Neural cell (in vitro differentiated cells): ENCODE data around the gene MEN1.

ENCODE experiments used
- CTCF ChIP-seq: fragments of 450-650 bp; IDR thresholded peaks from 2 replicates; pipeline ENCODE4 v1.5.1; 2014; ENCODE audit warnings: antibody characterized with exemption, mild to moderate bottlenecking, moderate library complexity; ENCODE audit not compliant: poor library complexity, severe bottlenecking
- EP300 ChIP-seq: fragments of 450-650 bp; conservative IDR thresholded peaks from 2 replicates; pipeline ENCODE4 v1.6.1; 2014; ENCODE audit warnings: antibody characterized with exemption, mild to moderate bottlenecking, moderate library complexity; ENCODE audit not compliant: poor library complexity, severe bottlenecking
- MXI1 ChIP-seq: fragments of 450-650 bp; conservative IDR thresholded peaks from 2 replicates; pipeline ENCODE4 v1.6.1; 2014; ENCODE audit warnings: antibody characterized with exemption, mild to moderate bottlenecking; ENCODE audit not compliant: poor library complexity, severe bottlenecking
- POLR2AphosphoS5 ChIP-seq: IDR thresholded peaks from 2 replicates; pipeline ENCODE4 v1.6.1; 2012
- REST ChIP-seq: IDR thresholded peaks from 2 replicates; pipeline ENCODE4 v1.6.1; 2012; ENCODE audit warnings: borderline replicate concordance
- TAF1 ChIP-seq: IDR thresholded peaks from 2 replicates; pipeline ENCODE4 v1.6.1; 2012; ENCODE audit warnings: low read depth

GRCh38 chr11:64853709-64854108, 43.4 kb upstream of the MEN1 start:
- no peak for TF ChIP-seq CTCF
- TF ChIP-seq REST: no peak
- no peak for TF ChIP-seq EP300
- TF ChIP-seq POLR2AphosphoS5: no peak
- no peak for TF ChIP-seq MXI1
- TF ChIP-seq TAF1: no peak
